HEK293 (cell line): ENCODE data around the gene A4GALT.

Experiments
- ATF2 ChIP-seq: fragments of 450-650 bp; formaldehyde crosslinking; IDR thresholded peaks from 2 replicates; pipeline ENCODE4 v1.5.1; 2016; ENCODE audit warnings: missing biosample characterization, missing genetic modification characterization, low read depth
- GLIS1 ChIP-seq: fragments of 450-650 bp; formaldehyde crosslinking; IDR thresholded peaks from 2 replicates; pipeline ENCODE4 v1.5.1; 2016; ENCODE audit warnings: missing biosample characterization, missing genetic modification characterization
- KLF8 ChIP-seq: fragments of 450-650 bp; formaldehyde crosslinking; IDR thresholded peaks from 2 replicates; pipeline ENCODE4 v1.5.1; 2016; ENCODE audit warnings: missing biosample characterization, missing genetic modification characterization
- KLF9 ChIP-seq: fragments of 450-650 bp; formaldehyde crosslinking; IDR thresholded peaks from 2 replicates; pipeline ENCODE4 v1.5.1; 2016; ENCODE audit warnings: missing biosample characterization, missing genetic modification characterization, low read depth
- PBX3 ChIP-seq: sonication (generic); formaldehyde crosslinking; IDR thresholded peaks from 2 replicates; pipeline ENCODE4 v1.8.1; 2022; ENCODE audit warnings: mild to moderate bottlenecking, moderate library complexity, missing genetic modification reagents
- SP2 ChIP-seq: fragments of 450-650 bp; formaldehyde crosslinking; IDR thresholded peaks from 2 replicates; pipeline ENCODE4 v1.5.1; 2016; ENCODE audit warnings: missing biosample characterization, missing genetic modification characterization
- TCF7L2 ChIP-seq: IDR thresholded peaks from 2 replicates; pipeline ENCODE4 v1.6.1; 2011; ENCODE audit warnings: low read depth, mild to moderate bottlenecking, inconsistent platforms, low read length, moderate library complexity, borderline replicate concordance
- YY2 ChIP-seq: fragments of 450-650 bp; formaldehyde crosslinking; IDR thresholded peaks from 2 replicates; pipeline ENCODE4 v1.5.1; 2016; ENCODE audit warnings: missing biosample characterization, missing genetic modification characterization
- ZBTB10 ChIP-seq: fragments of 450-650 bp; formaldehyde crosslinking; IDR thresholded peaks from 2 replicates; pipeline ENCODE4 v1.5.1; 2016; ENCODE audit warnings: missing biosample characterization, missing genetic modification characterization
- ZBTB17 ChIP-seq: fragments of 450-650 bp; formaldehyde crosslinking; IDR thresholded peaks from 2 replicates; pipeline ENCODE4 v1.5.1; 2016; ENCODE audit warnings: missing biosample characterization, missing genetic modification characterization
- ZBTB20 ChIP-seq: fragments of 450-650 bp; formaldehyde crosslinking; IDR thresholded peaks from 2 replicates; pipeline ENCODE4 v1.5.1; 2016; ENCODE audit warnings: missing biosample characterization, missing genetic modification characterization
- ZBTB48 ChIP-seq: fragments of 450-650 bp; formaldehyde crosslinking; IDR thresholded peaks from 2 replicates; pipeline ENCODE4 v1.5.1; 2016; ENCODE audit warnings: missing biosample characterization, missing genetic modification characterization
- ZBTB7A ChIP-seq: fragments of 450-650 bp; formaldehyde crosslinking; IDR thresholded peaks from 2 replicates; pipeline ENCODE4 v1.5.1; 2016; ENCODE audit warnings: low read depth, missing biosample characterization, missing genetic modification characterization
- ZBTB8A ChIP-seq: fragments of 450-650 bp; formaldehyde crosslinking; IDR thresholded peaks from 2 replicates; pipeline ENCODE4 v1.5.1; 2016; ENCODE audit warnings: missing biosample characterization, missing genetic modification characterization
- ZFHX2 ChIP-seq: fragments of 450-650 bp; formaldehyde crosslinking; conservative IDR thresholded peaks from 2 replicates; pipeline ENCODE4 v1.5.1; 2016; ENCODE audit warnings: missing biosample characterization, missing genetic modification characterization
- ZNF169 ChIP-seq: fragments of 450-650 bp; formaldehyde crosslinking; IDR thresholded peaks from 2 replicates; pipeline ENCODE4 v1.5.1; 2016; ENCODE audit warnings: missing biosample characterization, missing genetic modification characterization
- ZNF18 ChIP-seq: fragments of 450-650 bp; formaldehyde crosslinking; IDR thresholded peaks from 2 replicates; pipeline ENCODE4 v1.5.1; 2016; ENCODE audit warnings: missing biosample characterization, missing genetic modification characterization
- ZNF2 ChIP-seq: fragments of 450-650 bp; formaldehyde crosslinking; IDR thresholded peaks from 2 replicates; pipeline ENCODE4 v1.5.1; 2016; ENCODE audit warnings: missing biosample characterization, missing genetic modification characterization
- ZNF449 ChIP-seq: fragments of 450-650 bp; formaldehyde crosslinking; IDR thresholded peaks from 2 replicates; pipeline ENCODE4 v1.5.1; 2017; ENCODE audit warnings: missing biosample characterization, mild to moderate bottlenecking, missing genetic modification characterization, moderate library complexity
- ZNF514 ChIP-seq: fragments of 450-650 bp; formaldehyde crosslinking; IDR thresholded peaks from 2 replicates; pipeline ENCODE4 v1.5.1; 2016; ENCODE audit warnings: missing biosample characterization, missing genetic modification characterization
- ZNF544 ChIP-seq: fragments of 450-650 bp; formaldehyde crosslinking; IDR thresholded peaks from 2 replicates; pipeline ENCODE4 v1.5.0; 2017; ENCODE audit warnings: missing biosample characterization, missing genetic modification characterization
- ZNF623 ChIP-seq: fragments of 450-650 bp; formaldehyde crosslinking; IDR thresholded peaks from 2 replicates; pipeline ENCODE4 v1.5.1; 2016; ENCODE audit warnings: missing biosample characterization, missing genetic modification characterization
- ZNF639 ChIP-seq: fragments of 450-650 bp; formaldehyde crosslinking; IDR thresholded peaks from 2 replicates; pipeline ENCODE4 v1.5.1; 2016; ENCODE audit warnings: missing biosample characterization, missing genetic modification characterization
- ZNF76 ChIP-seq: fragments of 450-650 bp; formaldehyde crosslinking; IDR thresholded peaks from 2 replicates; pipeline ENCODE4; 2016; ENCODE audit warnings: low read depth, missing biosample characterization, missing genetic modification characterization, borderline replicate concordance
- ZNF777 ChIP-seq: fragments of 450-650 bp; formaldehyde crosslinking; IDR thresholded peaks from 2 replicates; pipeline ENCODE4 v1.5.1; 2017; ENCODE audit warnings: missing biosample characterization, missing genetic modification characterization, borderline replicate concordance
- ZNF837 ChIP-seq: fragments of 450-650 bp; formaldehyde crosslinking; IDR thresholded peaks from 2 replicates; pipeline ENCODE4 v1.5.1; 2016; ENCODE audit warnings: missing biosample characterization, missing genetic modification characterization
- ZSCAN5A ChIP-seq: fragments of 450-650 bp; formaldehyde crosslinking; IDR thresholded peaks from 2 replicates; pipeline ENCODE4 v1.5.1; 2016; ENCODE audit warnings: missing biosample characterization, missing genetic modification characterization

A4GALT gene

GRCh38 chr22:42648368-42649245 lies 72.1 kb downstream of the A4GALT start (continued):
- TF ChIP-seq ZNF837 (tag by site-specific recombination): 0 out of 2 replicates have a peak, but pooled peaks have one; percentile 25
- no peak for TF ChIP-seq ZNF623
- TF ChIP-seq YY2 (tag by site-specific recombination): peak; percentile 71
- no peak for TF ChIP-seq TCF7L2
- TF ChIP-seq ZNF639 (tag by site-specific recombination): peak; percentile 46
- TF ChIP-seq ZNF544 (tag by site-specific recombination): no peak
- TF ChIP-seq ZNF18 (tag by site-specific recombination): peak; percentile 99
- TF ChIP-seq ZNF169 (tag by site-specific recombination): 0 out of 2 replicates have a peak, but pooled peaks have one; percentile 15
- TF ChIP-seq ATF2 (tag by site-specific recombination): peak; percentile 27; the same call in 1 of the 2 replicates
- peak; percentile 58 for TF ChIP-seq GLIS1 (tag by site-specific recombination)
- peak; percentile 27; the same call in 1 of the 2 replicates for TF ChIP-seq PBX3 (CRISPR knock-in tag)
- TF ChIP-seq ZFHX2 (tag by site-specific recombination): peak; percentile 98
- TF ChIP-seq ZNF76 (tag by site-specific recombination): peak; percentile 28; the same call in 1 of the 2 replicates
- peak; percentile 82 for TF ChIP-seq ZBTB10 (tag by site-specific recombination)
- TF ChIP-seq ZSCAN5A (tag by site-specific recombination): peak; percentile 83; the same call in 1 of the 2 replicates
- TF ChIP-seq ZBTB48 (tag by site-specific recombination): peak; percentile 67
- peak; percentile 96; the same call in 1 of the 2 replicates for TF ChIP-seq KLF8 (tag by site-specific recombination)
- TF ChIP-seq KLF9 (tag by site-specific recombination): peak; percentile 76
- peak; percentile 77; the same call in 1 of the 2 replicates for TF ChIP-seq ZBTB20 (tag by site-specific recombination)
- TF ChIP-seq SP2 (tag by site-specific recombination): peak; percentile 55
- peak; percentile 85 for TF ChIP-seq ZNF2 (tag by site-specific recombination)
- TF ChIP-seq ZBTB8A (tag by site-specific recombination): peak; percentile 72
- peak; percentile 70 for TF ChIP-seq ZNF449 (tag by site-specific recombination)
- TF ChIP-seq ZNF777 (tag by site-specific recombination): peak; percentile 73
- no peak for TF ChIP-seq ZNF514 (tag by site-specific recombination)
- peak; percentile 43; the same call in 1 of the 2 replicates for TF ChIP-seq ZBTB17 (tag by site-specific recombination)
- 0 out of 2 replicates have a peak, but pooled peaks have one; percentile 19 for TF ChIP-seq ZBTB7A (tag by site-specific recombination)
